Astrocyte (in vitro differentiated cells and primary cell): ENCODE results near the gene SLIT3. TPM values are rescaled to one million over a fixed set of nuclear protein-coding genes. Genes with fewer than 3 reads are reported as not detected.

Experiments used
- DNase-seq: peaks from one replicate; pipeline ENCODE4 v3.0.0-alpha.2; 2010; ENCODE audit warnings: low read depth
- FAIRE-seq: peaks from 2 replicates; lab custom pipeline; 2011; peaks lifted over from hg19 to GRCh38; lab: Jason Lieb, UNC
- H2AFZ ChIP-seq: 2 replicates; pipeline ENCODE4 v1.6.0; 2012; ENCODE audit warnings: low read depth, low read length, inconsistent platforms
- H3K27ac ChIP-seq: 2 replicates; pipeline ENCODE4 v1.5.1; 2011; ENCODE audit warnings: low read depth, low read length, inconsistent platforms
- H3K27me3 ChIP-seq: 2 replicates; pipeline ENCODE4 v1.6.0; 2011; ENCODE audit warnings: low read length, inconsistent platforms; ENCODE audit not compliant: insufficient read depth
- H3K36me3 ChIP-seq: 2 replicates; pipeline ENCODE4 v1.5.1; 2011; ENCODE audit warnings: low read length, inconsistent platforms; ENCODE audit not compliant: insufficient read depth
- H3K4me1 ChIP-seq: 2 replicates; pipeline ENCODE4 v1.5.1; 2011; ENCODE audit warnings: low read length, inconsistent platforms; ENCODE audit not compliant: insufficient read depth
- H3K4me2 ChIP-seq: 2 replicates; pipeline ENCODE4 v1.6.0; 2012; ENCODE audit warnings: low read length, inconsistent platforms
- H3K4me3 ChIP-seq: 2 replicates; pipeline ENCODE4 v1.5.1; 2011; ENCODE audit warnings: low read depth, mild to moderate bottlenecking, low read length, inconsistent platforms; ENCODE audit not compliant: insufficient read depth
- H3K79me2 ChIP-seq: 2 replicates; pipeline ENCODE4 v1.6.0; 2012; ENCODE audit warnings: mild to moderate bottlenecking, low read length, inconsistent platforms; ENCODE audit not compliant: insufficient read depth
- H3K9ac ChIP-seq: 2 replicates; pipeline ENCODE4 v1.6.0; 2012; ENCODE audit warnings: mild to moderate bottlenecking, low read length, inconsistent platforms
- H3K9me3 ChIP-seq: 2 replicates; pipeline ENCODE4 v1.5.1; 2012; ENCODE audit warnings: low read depth, mild to moderate bottlenecking, low read length, inconsistent platforms; ENCODE audit not compliant: insufficient read depth
- H4K20me1 ChIP-seq: 2 replicates; pipeline ENCODE4 v1.6.0; 2012; ENCODE audit warnings: low read length, inconsistent platforms; ENCODE audit not compliant: insufficient read depth
- H3K27ac Mint-ChIP-seq: one replicate; pipeline ENCODE4 v1.8.0; 2021; ENCODE audit warnings: mild to moderate bottlenecking, mixed read lengths; ENCODE audit not compliant: unreplicated experiment
- H3K27me3 Mint-ChIP-seq: one replicate; pipeline ENCODE4 v1.8.0; 2021; ENCODE audit warnings: low read depth, mixed read lengths; ENCODE audit not compliant: unreplicated experiment
- H3K36me3 Mint-ChIP-seq: one replicate; pipeline ENCODE4 v1.8.0; 2021; ENCODE audit warnings: low read depth, mixed read lengths; ENCODE audit not compliant: unreplicated experiment
- H3K4me1 Mint-ChIP-seq: one replicate; pipeline ENCODE4 v1.8.0; 2021; ENCODE audit warnings: low read depth, mixed read lengths; ENCODE audit not compliant: unreplicated experiment
- H3K4me3 Mint-ChIP-seq: one replicate; pipeline ENCODE4 v1.8.0; 2021; ENCODE audit warnings: mild to moderate bottlenecking, moderate library complexity, mixed read lengths; ENCODE audit not compliant: unreplicated experiment
- H3K9me3 Mint-ChIP-seq: one replicate; pipeline ENCODE4 v1.8.0; 2021; ENCODE audit warnings: mild to moderate bottlenecking, mixed read lengths; ENCODE audit not compliant: unreplicated experiment
- CTCF ChIP-seq: IDR thresholded peaks from 2 replicates; pipeline ENCODE4 v1.5.1; 2011; ENCODE audit warnings: low read depth, mild to moderate bottlenecking, inconsistent platforms, low read length, moderate library complexity; ENCODE audit not compliant: insufficient read depth
- EZH2 ChIP-seq: IDR thresholded peaks from 2 replicates; pipeline ENCODE4 v1.6.1; 2012; ENCODE audit warnings: mild to moderate bottlenecking, low read length, inconsistent platforms; ENCODE audit not compliant: insufficient read depth
- total RNA-seq: library from RNA; stranded (reverse); gene quantifications from 2 replicates; pipeline ENCODE4 v1.2.1, GENCODE V29; 2021

SLIT3 gene
- total RNA-seq, 1 donor from 2014 or later: 20.7 TPM

- no peaks in the 10 kb centered on the region for H3K9me3 Mint-ChIP-seq
- H3K4me1 Mint-ChIP-seq: peaks cover 7% of the 10 kb centered on the region
- no peaks in the 10 kb centered on the region for H3K27me3 ChIP-seq
- no peaks in the 10 kb centered on the region for H3K4me1 ChIP-seq
- no peaks in the 10 kb centered on the region for H3K36me3 ChIP-seq
- no peak overlapping the region for H3K9ac ChIP-seq
- H3K27ac ChIP-seq: no peak overlapping the region
- H3K27ac Mint-ChIP-seq: no peak overlapping the region
- no peak overlapping the region for H3K4me2 ChIP-seq
- H2AFZ ChIP-seq: no peak overlapping the region
- peaks cover 11% of the 10 kb centered on the region for H3K27me3 Mint-ChIP-seq
- H3K36me3 Mint-ChIP-seq: peaks cover 5% of the 10 kb centered on the region
- no peak overlapping the region for H3K4me3 Mint-ChIP-seq
- no peak overlapping the region for H3K4me3 ChIP-seq
- H3K9me3 ChIP-seq: no peaks in the 10 kb centered on the region
- peaks cover 7% of the 10 kb centered on the region for H4K20me1 ChIP-seq
- H3K79me2 ChIP-seq: no peaks in the 10 kb centered on the region
- FAIRE-seq (no peak), DNase-seq (no peak)
- no peak for TF ChIP-seq CTCF
- TF ChIP-seq EZH2: no peak
Measured at GRCh38 chr5:169219961-169220360, 81.0 kb downstream of the SLIT3 start.

GRCh38 chr5:169219351-169219750 lies 81.6 kb downstream of the SLIT3 start:
- no peaks in the 10 kb centered on the region for H3K27me3 ChIP-seq
- H3K36me3 ChIP-seq: no peaks in the 10 kb centered on the region
- FAIRE-seq (no peak), DNase-seq (no peak)
- peaks cover 7% of the 10 kb centered on the region for H4K20me1 ChIP-seq
- no peak overlapping the region for H3K4me2 ChIP-seq
- Mint-ChIP-seq H3K27ac (no peak overlapping the region), H3K36me3 (peaks cover 5% of the 10 kb centered on the region), H3K4me1 (peaks cover 7% of the 10 kb centered on the region), H3K27me3 (peaks cover 11% of the 10 kb centered on the region), H3K9me3 (no peaks in the 10 kb centered on the region), H3K4me3 (no peak overlapping the region)
- H3K4me3 ChIP-seq: no peak overlapping the region
- no peaks in the 10 kb centered on the region for H3K79me2 ChIP-seq
- H2AFZ ChIP-seq: no peak overlapping the region
- no peaks in the 10 kb centered on the region for H3K4me1 ChIP-seq
- no peaks in the 10 kb centered on the region for H3K9me3 ChIP-seq
- TF ChIP-seq EZH2 (no peak), CTCF (no peak)
- no peak overlapping the region for H3K9ac ChIP-seq
- H3K27ac ChIP-seq: no peak overlapping the region

GRCh38 chr5:169218861-169219260 lies 82.1 kb downstream of the SLIT3 start:
- Histone ChIP-seq H3K27ac (no peak overlapping the region), H3K4me1 (no peaks in the 10 kb centered on the region), H3K79me2 (no peaks in the 10 kb centered on the region), H3K9me3 (no peaks in the 10 kb centered on the region), H3K4me3 (no peak overlapping the region), H3K4me2 (no peak overlapping the region), H2AFZ (no peak overlapping the region), H3K27me3 (no peaks in the 10 kb centered on the region), H3K36me3 (no peaks in the 10 kb centered on the region), H4K20me1 (peaks cover 7% of the 10 kb centered on the region), H3K9ac (no peak overlapping the region)
- H3K36me3 Mint-ChIP-seq: peaks cover 5% of the 10 kb centered on the region
- no peak for TF ChIP-seq EZH2
- no peak for TF ChIP-seq CTCF
- H3K9me3 Mint-ChIP-seq: no peaks in the 10 kb centered on the region
- H3K4me3 Mint-ChIP-seq: no peak overlapping the region
- peaks cover 11% of the 10 kb centered on the region for H3K27me3 Mint-ChIP-seq
- no peak overlapping the region for H3K27ac Mint-ChIP-seq
- H3K4me1 Mint-ChIP-seq: peaks cover 6% of the 10 kb centered on the region
- DNase-seq (no peak), FAIRE-seq (no peak)
